ENCODE results near the gene CFAP46.
"Not testable (repeated sequence)": the region's sequence is repeated elsewhere in the genome, so short reads cannot be mapped to it uniquely, and the experiment has no call there.

The CFAP46 gene

GRCh38 chr10:132932461-132933307, 9.7 kb downstream of the CFAP46 start:
- Histone ChIP-seq H3K9me3 (ENCODE audit: insufficient read depth, low read length, severe bottlenecking) (no peaks in the 10 kb centered on the region), H3K79me2 (ENCODE audit: insufficient read depth, low read length) (no peaks in the 10 kb centered on the region), H3K9ac (ENCODE audit: low read depth, low read length) (no peak overlapping the region), H3K4me2 (ENCODE audit: insufficient read depth, low read length) (no peak overlapping the region), H3K27ac (ENCODE audit: low read length) (no peak overlapping the region), H4K20me1 (ENCODE audit: insufficient read depth, low read length) (no peaks in the 10 kb centered on the region), H3K4me3 (ENCODE audit: low read depth in 1 of 2, low read length in 2 of 2) (no peak overlapping the region), H3K4me1 (ENCODE audit: insufficient read depth, low read length) (no peaks in the 10 kb centered on the region), H3K27me3 (ENCODE audit: insufficient read depth, low read length, poor library complexity) (peaks cover 4% of the 10 kb centered on the region), H2AFZ (ENCODE audit: low read depth, low read length) (peak overlapping the region; percentile 2; the same call in 1 of the 2 replicates), H3K36me3 (ENCODE audit: insufficient read depth, low read length) (no peaks in the 10 kb centered on the region)
- no peak for TF ChIP-seq EZH2 (IDR thresholded peaks at IDR 0.05; ENCODE audit: borderline replicate concordance, low read depth, low read length, severe bottlenecking)
- TF ChIP-seq, protein P1, sequence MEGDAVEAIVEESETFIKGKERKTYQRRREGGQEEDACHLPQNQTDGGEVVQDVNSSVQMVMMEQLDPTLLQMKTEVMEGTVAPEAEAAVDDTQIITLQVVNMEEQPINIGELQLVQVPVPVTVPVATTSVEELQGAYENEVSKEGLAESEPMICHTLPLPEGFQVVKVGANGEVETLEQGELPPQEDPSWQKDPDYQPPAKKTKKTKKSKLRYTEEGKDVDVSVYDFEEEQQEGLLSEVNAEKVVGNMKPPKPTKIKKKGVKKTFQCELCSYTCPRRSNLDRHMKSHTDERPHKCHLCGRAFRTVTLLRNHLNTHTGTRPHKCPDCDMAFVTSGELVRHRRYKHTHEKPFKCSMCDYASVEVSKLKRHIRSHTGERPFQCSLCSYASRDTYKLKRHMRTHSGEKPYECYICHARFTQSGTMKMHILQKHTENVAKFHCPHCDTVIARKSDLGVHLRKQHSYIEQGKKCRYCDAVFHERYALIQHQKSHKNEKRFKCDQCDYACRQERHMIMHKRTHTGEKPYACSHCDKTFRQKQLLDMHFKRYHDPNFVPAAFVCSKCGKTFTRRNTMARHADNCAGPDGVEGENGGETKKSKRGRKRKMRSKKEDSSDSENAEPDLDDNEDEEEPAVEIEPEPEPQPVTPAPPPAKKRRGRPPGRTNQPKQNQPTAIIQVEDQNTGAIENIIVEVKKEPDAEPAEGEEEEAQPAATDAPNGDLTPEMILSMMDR (IDR thresholded peaks at IDR 0.05; ENCODE audit: borderline replicate concordance, extremely low read depth, low read length, poor library complexity, severe bottlenecking): no peak
- ATAC-seq (ENCODE audit: insufficient read depth, low read depth) (no peak), DNase-seq (no peak)

- H3K4me3 ChIP-seq (ENCODE audit: low read depth in 1 of 2, low read length in 2 of 2); ATAC-seq (ENCODE audit: insufficient read depth, low read depth); H3K79me2 ChIP-seq (ENCODE audit: insufficient read depth, low read length); H3K4me1 ChIP-seq (ENCODE audit: insufficient read depth, low read length); H3K4me2 ChIP-seq (ENCODE audit: insufficient read depth, low read length); DNase-seq; H4K20me1 ChIP-seq (ENCODE audit: insufficient read depth, low read length); H3K9me3 ChIP-seq (ENCODE audit: insufficient read depth, low read length, severe bottlenecking); H3K27me3 ChIP-seq (ENCODE audit: insufficient read depth, low read length, poor library complexity); H3K36me3 ChIP-seq (ENCODE audit: insufficient read depth, low read length); H3K9ac ChIP-seq (ENCODE audit: low read depth, low read length): not testable (repeated sequence)
- peak overlapping the region; percentile 13; the same call in 1 of the 2 replicates for H3K27ac ChIP-seq (ENCODE audit: low read length)
- peak overlapping the region; percentile 61; the same call in 1 of the 2 replicates for H2AFZ ChIP-seq (ENCODE audit: low read depth, low read length)
These were observed 10.8 kb downstream of the CFAP46 start for GRCh38 chr10:132931258-132932250.

GRCh38 chr10:132930701-132931100, 11.7 kb downstream of the CFAP46 start:
- H3K4me3 ChIP-seq (ENCODE audit: low read depth in 1 of 2, low read length in 2 of 2); H3K27ac ChIP-seq (ENCODE audit: low read length); H3K27me3 ChIP-seq (ENCODE audit: insufficient read depth, low read length, poor library complexity); H2AFZ ChIP-seq (ENCODE audit: low read depth, low read length); ATAC-seq (ENCODE audit: insufficient read depth, low read depth); H3K4me1 ChIP-seq (ENCODE audit: insufficient read depth, low read length); H3K4me2 ChIP-seq (ENCODE audit: insufficient read depth, low read length); H3K9ac ChIP-seq (ENCODE audit: low read depth, low read length); DNase-seq; H3K9me3 ChIP-seq (ENCODE audit: insufficient read depth, low read length, severe bottlenecking); H4K20me1 ChIP-seq (ENCODE audit: insufficient read depth, low read length); H3K79me2 ChIP-seq (ENCODE audit: insufficient read depth, low read length); H3K36me3 ChIP-seq (ENCODE audit: insufficient read depth, low read length): not testable (repeated sequence)

DNA sequence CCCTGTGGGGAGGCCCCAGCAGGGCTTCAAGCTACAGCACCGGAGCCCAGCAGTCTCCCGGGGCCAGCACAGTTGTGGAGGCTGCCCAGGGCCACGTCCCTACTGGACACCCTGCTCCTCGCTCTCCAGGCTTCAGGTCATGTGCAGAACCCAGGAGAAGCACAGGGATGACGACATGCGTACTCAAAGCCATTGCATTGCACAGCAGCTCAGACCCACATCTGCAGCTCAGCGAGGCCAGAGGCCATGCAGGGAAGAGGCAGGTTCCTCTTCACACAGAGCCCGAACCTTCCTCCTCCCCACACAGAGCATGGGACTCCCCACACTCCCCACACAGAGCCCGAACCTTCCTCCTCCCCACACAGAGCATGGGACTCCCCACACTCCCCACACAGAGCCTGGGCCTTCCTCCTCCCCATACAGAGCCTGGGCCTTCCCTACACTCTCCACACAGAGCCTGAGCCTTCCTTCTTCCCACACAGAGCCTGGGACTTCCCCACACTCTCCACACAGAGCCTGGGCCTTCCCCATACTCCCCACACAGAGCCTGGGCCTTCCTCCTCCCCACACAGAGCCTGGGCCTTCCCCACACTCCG, 12.3 kb downstream of the CFAP46 start:
- Histone ChIP-seq H3K27ac (ENCODE audit: low read length) (no peak overlapping the region), H3K4me2 (ENCODE audit: insufficient read depth, low read length) (no peak overlapping the region), H3K79me2 (ENCODE audit: insufficient read depth, low read length) (no peaks in the 10 kb centered on the region), H3K4me3 (ENCODE audit: low read depth in 1 of 2, low read length in 2 of 2) (no peak overlapping the region), H2AFZ (ENCODE audit: low read depth, low read length) (no peak overlapping the region), H3K9me3 (ENCODE audit: insufficient read depth, low read length, severe bottlenecking) (no peaks in the 10 kb centered on the region), H3K27me3 (ENCODE audit: insufficient read depth, low read length, poor library complexity) (no peaks in the 10 kb centered on the region), H3K4me1 (ENCODE audit: insufficient read depth, low read length) (no peaks in the 10 kb centered on the region), H3K36me3 (ENCODE audit: insufficient read depth, low read length) (no peaks in the 10 kb centered on the region), H4K20me1 (ENCODE audit: insufficient read depth, low read length) (no peaks in the 10 kb centered on the region), H3K9ac (ENCODE audit: low read depth, low read length) (no peak overlapping the region)
- TF ChIP-seq, protein P1 (IDR thresholded peaks at IDR 0.05; ENCODE audit: borderline replicate concordance, extremely low read depth, low read length, poor library complexity, severe bottlenecking): no peak
- no peak for ATAC-seq (ENCODE audit: insufficient read depth, low read depth)
- no peak for DNase-seq
